HG03175 (cell line): ENCODE results near the gene CELSR1.
"Not testable (repeated sequence)": the region's sequence is repeated elsewhere in the genome, so short reads cannot be mapped to it uniquely, and the experiment has no call there.

ENCODE experiments used
- ATAC-seq: cut with Tn5 transposase; IDR thresholded peaks from one replicate; pipeline ENCODE4 v1.9.1; 2021; ENCODE audit warnings: mild to moderate bottlenecking, moderate library complexity; ENCODE audit not compliant: unreplicated experiment

The CELSR1 gene

GRCh38 chr22:46483353-46483752 lies 54.1 kb downstream of the CELSR1 start:
- ATAC-seq: no peak

GRCh38 chr22:46482056-46482675 lies 55.3 kb downstream of the CELSR1 start:
- no peak for ATAC-seq

- ATAC-seq: no peak
Measured at GRCh38 chr22:46481386-46481785, 56.0 kb downstream of the CELSR1 start.

- no peak for ATAC-seq
Measured at GRCh38 chr22:46480396-46480795, 57.0 kb downstream of the CELSR1 start.

GRCh38 chr22:46479046-46479445 lies 58.4 kb downstream of the CELSR1 start:
- ATAC-seq: no peak

GRCh38 chr22:46478083-46478551 lies 59.3 kb downstream of the CELSR1 start:
- ATAC-seq: no peak

GRCh38 chr22:46476547-46476941 lies 60.9 kb downstream of the CELSR1 start:
- no peak for ATAC-seq

GRCh38 chr22:46473896-46474557 lies 63.4 kb downstream of the CELSR1 start:
- no peak for ATAC-seq

GRCh38 chr22:46473021-46473779 lies 64.2 kb downstream of the CELSR1 start:
- no peak for ATAC-seq

- ATAC-seq: no peak
Measured at GRCh38 chr22:46472722-46473016, 64.8 kb downstream of the CELSR1 start.

GRCh38 chr22:46471901-46472721 lies 65.3 kb downstream of the CELSR1 start:
- ATAC-seq: no peak

GRCh38 chr22:46471330-46471729 lies 66.1 kb downstream of the CELSR1 start:
- ATAC-seq: not testable (repeated sequence)

GRCh38 chr22:46469711-46470110 lies 67.7 kb downstream of the CELSR1 start:
- no peak for ATAC-seq

GRCh38 chr22:46467006-46467405 lies 70.4 kb downstream of the CELSR1 start:
- no peak for ATAC-seq

- ATAC-seq: no peak
Measured at GRCh38 chr22:46466255-46466676, 71.2 kb downstream of the CELSR1 start.

GRCh38 chr22:46465793-46466192 lies 71.6 kb downstream of the CELSR1 start:
- ATAC-seq: no peak

GRCh38 chr22:46465345-46465720 lies 72.1 kb downstream of the CELSR1 start:
- ATAC-seq: no peak

GRCh38 chr22:46464701-46465344 lies 72.6 kb downstream of the CELSR1 start:
- ATAC-seq: no peak

- no peak for ATAC-seq
Measured at GRCh38 chr22:46464296-46464695, 73.1 kb downstream of the CELSR1 start.

GRCh38 chr22:46463435-46464227 lies 73.8 kb downstream of the CELSR1 start:
- ATAC-seq: no peak
